Mesenchymal stem cell (in vitro differentiated cells and primary cell): ENCODE measurements around the gene TESK1.

ENCODE experiments used
- DNase-seq: peaks from one replicate; pipeline ENCODE4 v3.0.0-alpha.2; 2013
- H2AFZ ChIP-seq: one replicate; pipeline ENCODE4 v1.6.1; 2013; ENCODE audit warnings: low read depth, mild to moderate bottlenecking, control low read depth, inconsistent platforms, low read length, moderate library complexity
- H2AK5ac ChIP-seq: 2 replicates; pipeline ENCODE4 v1.6.1; 2013; ENCODE audit warnings: low read length, moderate library complexity, mild to moderate bottlenecking, inconsistent platforms; ENCODE audit not compliant: severe bottlenecking
- H2BK120ac ChIP-seq: one replicate; pipeline ENCODE4 v1.6.1; 2013; ENCODE audit warnings: low read depth, mild to moderate bottlenecking, inconsistent platforms, low read length, moderate library complexity
- H2BK12ac ChIP-seq, 2 experiments: one replicate each; pipeline ENCODE4 v1.6.1; 2013; ENCODE audit warnings: inconsistent platforms in 2 of 2, low read length in 2 of 2, mild to moderate bottlenecking in 2 of 2, moderate library complexity in 2 of 2, control low read depth in 1 of 2
- H2BK15ac ChIP-seq: one replicate; pipeline ENCODE4 v1.6.1; 2013; ENCODE audit warnings: mild to moderate bottlenecking, low read depth, inconsistent platforms; ENCODE audit not compliant: poor library complexity, severe bottlenecking
- H2BK5ac ChIP-seq: 2 replicates; pipeline ENCODE4 v1.6.1; 2013; ENCODE audit warnings: low read depth, mild to moderate bottlenecking, low read length, control low read depth, inconsistent platforms; ENCODE audit not compliant: poor library complexity, severe bottlenecking
- H3K14ac ChIP-seq, 2 experiments: one replicate each; pipeline ENCODE4 v1.6.1; 2013; ENCODE audit warnings: inconsistent platforms in 2 of 2, low read length in 2 of 2, control low read depth in 1 of 2, mild to moderate bottlenecking in 1 of 2, moderate library complexity in 1 of 2
- H3K18ac ChIP-seq, 2 experiments: one replicate each; pipeline ENCODE4 v1.6.1; 2013; ENCODE audit warnings: inconsistent platforms in 2 of 2, low read length in 2 of 2, control low read depth in 1 of 2, low read depth in 1 of 2, mild to moderate bottlenecking in 1 of 2
- H3K23ac ChIP-seq, 2 experiments: one replicate each; pipeline ENCODE4 v1.6.1; 2013; ENCODE audit warnings: inconsistent platforms in 2 of 2, low read length in 2 of 2, mild to moderate bottlenecking in 2 of 2, moderate library complexity in 2 of 2, control low read depth in 1 of 2
- H3K27ac ChIP-seq: 2 replicates; pipeline ENCODE4 v1.5.1; 2013; ENCODE audit warnings: mild to moderate bottlenecking, moderate library complexity, low read length, control low read depth, inconsistent platforms; ENCODE audit not compliant: poor library complexity, severe bottlenecking
- H3K27me3 ChIP-seq, 2 experiments: 2 replicates each; pipeline versions ENCODE4 v1.6.1 to v1.7.0; 2013; ENCODE audit warnings: low read length in 2 of 2, mild to moderate bottlenecking in 2 of 2, moderate library complexity in 2 of 2, control low read depth in 1 of 2, inconsistent platforms in 1 of 2; ENCODE audit not compliant: control insufficient read depth in 1 of 2, insufficient read depth in 1 of 2
- H3K36me3 ChIP-seq, 2 experiments: 2 replicates each; pipeline versions ENCODE4 v1.6.1 to v1.7.0; 2013; ENCODE audit warnings: low read length in 2 of 2, control low read depth in 1 of 2, inconsistent platforms in 1 of 2, low read depth in 1 of 2, mild to moderate bottlenecking in 1 of 2; ENCODE audit not compliant: insufficient read depth in 2 of 2, control insufficient read depth in 1 of 2
- H3K4ac ChIP-seq, 2 experiments: one replicate each; pipeline ENCODE4 v1.6.1; 2013; ENCODE audit warnings: inconsistent platforms in 2 of 2, low read length in 2 of 2, mild to moderate bottlenecking in 2 of 2, moderate library complexity in 2 of 2, control low read depth in 1 of 2, low read depth in 1 of 2
- H3K4me1 ChIP-seq: 2 replicates; pipeline ENCODE4 v1.6.1; 2013; ENCODE audit warnings: low read depth, low read length, control low read depth; ENCODE audit not compliant: control insufficient read depth, insufficient read depth
- H3K4me2 ChIP-seq: 2 replicates; pipeline ENCODE4 v1.6.1; 2013; ENCODE audit warnings: low read length, mild to moderate bottlenecking, inconsistent platforms; ENCODE audit not compliant: poor library complexity, severe bottlenecking
- H3K4me3 ChIP-seq, 2 experiments: 2 replicates each; pipeline versions ENCODE4 v1.5.1 to v1.7.0; 2013; ENCODE audit warnings: low read length in 2 of 2, mild to moderate bottlenecking in 2 of 2, control low read depth in 1 of 2, low read depth in 1 of 2; ENCODE audit not compliant: insufficient read depth in 1 of 2
- H3K79me1 ChIP-seq: replicated peaks from 2 replicates; pipeline ENCODE4 v1.6.1; 2013; ENCODE audit warnings: mild to moderate bottlenecking, control low read depth, low read length, inconsistent platforms; ENCODE audit not compliant: poor library complexity, severe bottlenecking
- H3K9ac ChIP-seq: 2 replicates; pipeline ENCODE4 v1.7.0; 2013; ENCODE audit warnings: mild to moderate bottlenecking, low read length, moderate library complexity
- H3K9me3 ChIP-seq: 2 replicates; pipeline ENCODE4 v1.7.0; 2013; ENCODE audit warnings: mild to moderate bottlenecking, low read length; ENCODE audit not compliant: control insufficient read depth
- H4K8ac ChIP-seq: one replicate; pipeline ENCODE4 v1.6.1; 2013; ENCODE audit warnings: inconsistent platforms, mild to moderate bottlenecking, low read length, moderate library complexity
- H4K91ac ChIP-seq: one replicate; pipeline ENCODE4 v1.6.1; 2013; ENCODE audit warnings: mild to moderate bottlenecking, low read length, inconsistent platforms
- WGBS: methylation state at CpG from one replicate; pipeline ENCODE4 v1.1.7; 2013; ENCODE audit warnings: mixed read lengths; 5-methylcytosine and 5-hydroxymethylcytosine counted together

The TESK1 gene

DNA sequence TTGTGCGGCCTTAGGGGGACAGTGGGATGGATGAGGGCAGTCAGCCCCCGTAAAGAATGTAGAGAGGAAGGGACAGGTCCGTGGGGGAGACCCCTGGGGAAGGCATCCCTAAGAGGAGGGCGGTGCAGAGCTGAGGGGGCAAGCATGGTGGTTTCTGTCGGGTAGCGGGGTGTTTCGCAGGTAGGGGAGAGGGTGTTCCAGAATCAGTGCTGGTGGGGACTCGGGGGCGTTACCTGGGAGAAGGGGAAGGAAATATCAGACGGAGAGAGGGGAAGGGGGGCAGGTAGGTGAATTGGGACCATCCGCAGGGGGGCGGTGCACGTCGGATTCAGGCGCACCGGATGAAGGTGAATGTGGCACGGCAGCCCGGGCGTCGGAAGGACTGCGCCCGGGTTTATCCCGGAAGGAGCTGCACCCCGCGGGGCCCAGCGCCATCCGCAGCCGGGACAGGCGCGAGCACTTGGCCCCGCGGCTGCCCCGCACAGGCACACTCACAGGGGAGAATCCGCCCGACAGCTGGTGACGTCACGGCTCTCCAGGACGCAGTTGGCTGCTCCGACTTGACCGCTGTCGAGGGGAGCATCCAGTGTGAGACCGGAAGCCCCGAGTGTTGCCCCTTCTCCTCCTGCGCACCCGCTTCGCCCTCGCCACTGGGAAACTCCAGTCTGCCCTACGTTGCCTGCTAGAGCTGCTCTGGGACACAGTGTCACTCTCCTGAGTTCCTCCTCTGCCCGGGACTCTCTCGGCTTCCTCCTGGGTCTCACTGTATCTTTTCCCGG lies 11.8 kb downstream of the TESK1 start:
- H3K18ac ChIP-seq, result no peak overlapping the region
- peaks cover 0 to 3% of the 10 kb centered on the region in 2 experiments for H3K36me3 ChIP-seq
- DNase-seq, result peak; percentile 77
- peak overlapping the region; percentile 41 to 76 for H3K4me3 ChIP-seq
- peak overlapping the region; percentile 32 for H2AFZ ChIP-seq
- peak overlapping the region; percentile 89 for H3K9ac ChIP-seq
- H2BK15ac ChIP-seq, result no peak overlapping the region
- no peak overlapping the region for H2BK5ac ChIP-seq
- no peak overlapping the region for H2BK120ac ChIP-seq
- no peak overlapping the region for H3K4ac ChIP-seq
- H3K4me1 ChIP-seq, result peaks cover 7% of the 10 kb centered on the region
- H3K27ac ChIP-seq, result no peak overlapping the region
- H3K27me3 ChIP-seq, result peaks cover 0 to 65% of the 10 kb centered on the region in 2 experiments
- H3K14ac ChIP-seq, result peak overlapping the region in 1 of 2 experiments; percentile 58
- peak overlapping the region; percentile 55 for H4K8ac ChIP-seq
- no peaks in the 10 kb centered on the region for H3K79me1 ChIP-seq
- H3K23ac ChIP-seq, result no peak overlapping the region
- H3K4me2 ChIP-seq, result peak overlapping the region; percentile 76
- no peaks in the 10 kb centered on the region for H3K9me3 ChIP-seq
- no peak overlapping the region for H2BK12ac ChIP-seq
- H2AK5ac ChIP-seq, result no peak overlapping the region
- H4K91ac ChIP-seq, result no peak overlapping the region
- 8% methylated on average over 51 of the region's 51 CpGs for WGBS

DNA sequence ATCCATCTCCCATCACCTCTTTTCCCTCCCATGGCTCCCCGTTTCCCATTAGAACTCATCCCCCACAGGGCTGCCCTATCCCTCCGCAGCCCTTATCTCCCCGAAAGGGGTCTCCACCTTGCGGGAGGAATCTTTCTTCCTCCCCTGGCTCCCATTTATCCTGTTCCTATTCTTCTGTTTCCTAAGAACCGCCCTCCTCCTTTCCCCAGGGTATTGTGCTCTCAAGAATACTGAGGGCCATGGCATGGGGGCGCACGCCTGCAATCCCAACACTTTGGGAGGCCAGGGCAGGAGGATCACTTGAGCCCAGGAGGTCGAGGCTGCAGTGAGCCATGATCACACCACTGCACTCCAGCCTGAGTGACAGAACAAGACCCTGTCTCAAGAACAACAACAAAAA lies 12.5 kb downstream of the TESK1 start:
- no peak overlapping the region for H3K14ac ChIP-seq
- no peak overlapping the region for H2BK15ac ChIP-seq
- peaks cover 0 to 65% of the 10 kb centered on the region in 2 experiments for H3K27me3 ChIP-seq
- H3K4me3 ChIP-seq, result peak overlapping the region in 1 of 2 experiments; percentile 76
- no peak for DNase-seq
- H3K27ac ChIP-seq, result no peak overlapping the region
- no peak overlapping the region for H3K18ac ChIP-seq
- peaks cover 7% of the 10 kb centered on the region for H3K4me1 ChIP-seq
- no peak overlapping the region for H3K23ac ChIP-seq
- H3K79me1 ChIP-seq, result no peaks in the 10 kb centered on the region
- no peak overlapping the region for H3K4ac ChIP-seq
- no peak overlapping the region for H4K91ac ChIP-seq
- no peak overlapping the region for H2AFZ ChIP-seq
- no peak overlapping the region for H2BK12ac ChIP-seq
- no peak overlapping the region for H2BK120ac ChIP-seq
- no peak overlapping the region for H3K4me2 ChIP-seq
- H3K9me3 ChIP-seq, result no peaks in the 10 kb centered on the region
- H3K9ac ChIP-seq, result peak overlapping the region; percentile 89
- no peak overlapping the region for H2AK5ac ChIP-seq
- no peak overlapping the region for H4K8ac ChIP-seq
- no peak overlapping the region for H2BK5ac ChIP-seq
- peaks cover 0 to 3% of the 10 kb centered on the region in 2 experiments for H3K36me3 ChIP-seq
- WGBS, result 82% methylated on average over 8 of the region's 8 CpGs

DNA sequence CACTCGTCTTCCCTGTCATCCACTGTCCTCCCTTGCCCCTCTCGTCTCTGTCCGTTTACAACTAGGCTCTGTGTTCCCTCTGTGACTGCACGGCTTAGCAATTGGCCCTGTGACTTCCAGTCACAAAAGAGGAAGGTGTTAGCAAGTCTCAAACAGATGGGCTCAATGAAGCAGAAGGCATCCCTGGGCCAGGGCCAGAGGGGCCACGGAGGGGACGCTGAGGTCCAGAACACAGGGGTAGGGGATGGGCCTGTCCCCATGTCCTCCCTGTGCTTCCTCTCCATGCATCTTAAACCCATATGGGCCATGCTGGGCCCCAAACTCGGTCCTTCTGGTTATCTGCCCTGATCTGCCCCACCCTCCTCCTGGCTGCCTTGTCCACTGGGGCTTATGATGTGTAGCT lies 13.3 kb downstream of the TESK1 start, which contains the start of gene CD72:
Gene CD72, minus strand, starts transcription at position 89 of the 403 bp plus-strand sequence. CDS start 110 bp downstream, outside the sequence.
- 89% methylated on average over 7 of the region's 7 CpGs for WGBS
- Histone ChIP-seq H3K14ac (no peak within 1 kb of the TSS), H3K27me3 (peaks cover 0 to 61% of the 10 kb centered on the region in 2 experiments), H2BK15ac (peak within 1 kb of the TSS; percentile 8), H3K23ac (no peak within 1 kb of the TSS), H2AFZ (peak within 1 kb of the TSS; percentile 32), H4K8ac (no peak within 1 kb of the TSS), H3K27ac (no peak within 1 kb of the TSS), H2BK5ac (no peak within 1 kb of the TSS), H3K9ac (peak within 1 kb of the TSS; percentile 89), H4K91ac (no peak within 1 kb of the TSS), H3K4me3 (peak within 1 kb of the TSS in 1 of 2 experiments; percentile 76), H3K79me1 (no peaks in the 10 kb centered on the region), H3K36me3 (no peaks in the 10 kb centered on the region), H3K18ac (no peak within 1 kb of the TSS), H3K9me3 (no peaks in the 10 kb centered on the region), H3K4ac (no peak within 1 kb of the TSS), H2BK120ac (no peak within 1 kb of the TSS), H2AK5ac (no peak within 1 kb of the TSS), H3K4me1 (peaks cover 7% of the 10 kb centered on the region), H3K4me2 (peak within 1 kb of the TSS; percentile 76), H2BK12ac (no peak within 1 kb of the TSS)
- no peak for DNase-seq

DNA sequence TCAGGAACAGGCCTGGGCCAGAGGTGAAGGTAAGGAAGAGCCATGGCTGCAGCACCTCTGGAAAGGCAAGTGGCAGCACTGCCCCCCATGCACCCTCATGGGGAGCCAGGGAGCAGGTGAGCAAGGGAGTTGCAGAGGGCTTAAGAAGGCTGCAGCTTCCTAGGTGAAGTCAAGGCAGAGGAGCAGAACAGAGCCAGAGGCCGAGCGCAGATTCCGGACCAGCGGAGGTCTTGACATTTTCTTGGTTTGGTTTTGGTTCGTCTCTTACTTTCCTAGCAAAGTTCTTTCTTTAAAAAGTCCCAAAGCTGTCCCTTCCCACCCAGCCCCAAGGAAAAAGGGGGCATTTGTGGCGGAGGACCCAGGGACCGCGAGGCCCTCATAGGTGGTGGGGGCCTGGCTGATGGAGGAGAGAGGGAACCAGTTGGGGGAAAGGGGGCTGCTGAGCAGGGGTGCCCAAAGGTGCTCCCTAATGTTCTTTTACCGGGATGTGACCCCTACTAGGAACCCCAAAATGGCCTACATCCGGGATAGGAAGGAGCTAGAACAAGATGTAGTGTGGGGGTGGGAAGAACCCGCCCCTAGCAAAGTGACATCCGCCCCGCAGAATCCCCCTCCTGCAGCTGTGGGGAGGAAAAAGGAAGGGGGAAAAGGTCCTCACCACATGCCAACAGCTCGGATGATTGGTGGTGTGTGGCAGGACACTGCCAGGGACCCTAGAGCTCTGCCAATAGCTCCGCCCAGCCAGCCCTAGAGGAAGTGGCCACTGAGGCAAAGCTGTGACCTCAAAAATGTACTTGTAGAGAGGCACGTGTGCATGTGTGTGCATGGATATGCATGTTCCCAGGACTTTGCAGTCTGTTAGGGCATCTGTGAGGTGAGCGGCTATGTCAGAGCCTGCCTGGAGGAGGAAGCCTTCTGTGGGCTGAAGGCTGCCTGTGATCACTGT lies 14.1 kb downstream of the TESK1 start:
- no peak overlapping the region for H3K14ac ChIP-seq
- no peak overlapping the region for H3K4me2 ChIP-seq
- no peaks in the 10 kb centered on the region for H3K9me3 ChIP-seq
- H2BK120ac ChIP-seq, result no peak overlapping the region
- H3K23ac ChIP-seq, result no peak overlapping the region
- H3K4me1 ChIP-seq, result peaks cover 7% of the 10 kb centered on the region
- H3K79me1 ChIP-seq, result no peaks in the 10 kb centered on the region
- no peak overlapping the region for H3K4me3 ChIP-seq
- H4K8ac ChIP-seq, result no peak overlapping the region
- H2BK12ac ChIP-seq, result no peak overlapping the region
- no peak overlapping the region for H3K27ac ChIP-seq
- no peak overlapping the region for H3K9ac ChIP-seq
- H2AFZ ChIP-seq, result no peak overlapping the region
- DNase-seq, result no peak
- H2AK5ac ChIP-seq, result no peak overlapping the region
- H2BK15ac ChIP-seq, result no peak overlapping the region
- H4K91ac ChIP-seq, result no peak overlapping the region
- 92% methylated on average over 16 of the region's 17 CpGs for WGBS
- H3K36me3 ChIP-seq, result no peaks in the 10 kb centered on the region
- peaks cover 0 to 61% of the 10 kb centered on the region in 2 experiments for H3K27me3 ChIP-seq
- H3K18ac ChIP-seq, result no peak overlapping the region
- H3K4ac ChIP-seq, result no peak overlapping the region
- no peak overlapping the region for H2BK5ac ChIP-seq
